ENCODE measurements around the gene MTMR10. TPM values are rescaled to one million over a fixed set of nuclear protein-coding genes. Genes with fewer than 3 reads are reported as not detected.

The MTMR10 gene
- total RNA-seq, 5 donors from 2014 or later (not counting 1 experiment from before 2014, with no cell fraction given), result 29.2 to 40.7 (median 33.1) TPM

DNA sequence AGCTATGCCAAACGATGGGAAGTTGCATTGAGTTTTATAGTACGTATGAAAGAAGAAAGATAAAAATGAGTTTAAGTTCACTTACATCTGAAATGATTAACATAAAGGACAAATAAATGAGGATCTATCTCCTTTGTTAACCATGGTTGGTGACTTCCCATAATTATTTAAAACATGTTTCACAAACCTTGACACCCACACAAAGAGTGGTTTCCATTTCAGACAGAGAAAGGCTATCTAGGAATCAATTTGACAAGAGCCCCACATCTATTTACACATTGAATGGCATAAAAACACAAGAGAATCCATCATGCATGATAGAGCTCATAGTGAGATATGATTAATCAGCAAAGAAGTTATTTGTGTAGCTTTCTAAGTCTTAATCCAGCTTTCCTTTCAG is 14.2 kb upstream of the MTMR10 start:
- Histone ChIP-seq H3K36me3 (ENCODE audit: control insufficient read depth in 2 of 2, extremely low read depth in 1 of 2, insufficient read depth in 1 of 2, low read length in 1 of 2) (no peaks in the 10 kb centered on the region), H3K4me1 (ENCODE audit: control insufficient read depth in 1 of 2, extremely low read depth in 1 of 2, insufficient read depth in 2 of 2, low read length in 2 of 2) (peaks cover 0 to 10% of the 10 kb centered on the region in 2 experiments), H3K9me3 (no peaks in the 10 kb centered on the region), H3K27ac (ENCODE audit: low read length) (no peak overlapping the region), H3K27me3 (replicated peaks in 1 of 2; ENCODE audit: control insufficient read depth in 2 of 2, extremely low read depth in 1 of 2, insufficient read depth in 2 of 2, low read length in 1 of 2) (peaks cover 2 to 6% of the 10 kb centered on the region in 2 experiments), H3K4me3 (ENCODE audit: control insufficient read depth in 1 of 2, extremely low read depth in 1 of 2, low read length in 1 of 2) (no peak overlapping the region)
- DNase-seq, result no peak
- POLR2A ChIA-PET, result no interaction called here
- no CpG with 5 or more reads among the region's 2 CpGs for WGBS (ENCODE audit: insufficient coverage)
- H3K27me3 Mint-ChIP-seq, result peaks cover 13 to 16% of the 10 kb centered on the region in 2 donors
- H3K27ac Mint-ChIP-seq, result no peak overlapping the region
- CTCF ChIA-PET, result no interaction called here
- no peak for ATAC-seq (replicated peaks in 1 of 4)
- H3K4me3 Mint-ChIP-seq, result no peak overlapping the region
- H3K36me3 Mint-ChIP-seq, result no peaks in the 10 kb centered on the region
- peaks cover 8 to 19% (median 14%) of the 10 kb centered on the region in 3 donors for H3K4me1 Mint-ChIP-seq
- H3K9me3 Mint-ChIP-seq, result no peaks in the 10 kb centered on the region

GRCh38 chr15:31004220-31004733 is 12.8 kb upstream of the MTMR10 start:
- ATAC-seq (replicated peaks in 1 of 4) (peak in 3 of 4 experiments; percentile 32 to 35 (median 33)), DNase-seq (peak in 5 of 35 experiments; percentile 4 to 31 (median 9))
- Mint-ChIP-seq H3K4me1 (peaks cover 8 to 19% (median 13%) of the 10 kb centered on the region in 3 donors), H3K9me3 (no peaks in the 10 kb centered on the region), H3K27ac (peak overlapping the region in 1 of 2 donors; percentile 47), H3K4me3 (peak overlapping the region in 1 of 3 donors; percentile 13), H3K36me3 (no peaks in the 10 kb centered on the region), H3K27me3 (peaks cover 13 to 16% of the 10 kb centered on the region in 2 donors)
- ChIA-PET POLR2A (no interaction called here), CTCF (interaction anchor here in 1 of 2 donors (1.4 kb wide), 1 partner anchor 10 kb away, joined by 3 read pairs; no protein-coding TSS in a partner anchor)
- 29% methylated on average over 3 of the region's 5 CpGs for WGBS (ENCODE audit: insufficient coverage)
- no peaks in the 10 kb centered on the region for H3K9me3 ChIP-seq
- peaks cover 2 to 6% of the 10 kb centered on the region in 2 experiments for H3K27me3 ChIP-seq (replicated peaks in 1 of 2; ENCODE audit: control insufficient read depth in 2 of 2, extremely low read depth in 1 of 2, insufficient read depth in 2 of 2, low read length in 1 of 2)
- H3K4me1 ChIP-seq (ENCODE audit: control insufficient read depth in 1 of 2, extremely low read depth in 1 of 2, insufficient read depth in 2 of 2, low read length in 2 of 2), result peaks cover 0 to 10% of the 10 kb centered on the region in 2 experiments
- no peak overlapping the region for H3K4me3 ChIP-seq (ENCODE audit: control insufficient read depth in 1 of 2, extremely low read depth in 1 of 2, low read length in 1 of 2)
- no peaks in the 10 kb centered on the region for H3K36me3 ChIP-seq (ENCODE audit: control insufficient read depth in 2 of 2, extremely low read depth in 1 of 2, insufficient read depth in 1 of 2, low read length in 1 of 2)
- H3K27ac ChIP-seq (ENCODE audit: low read length), result no peak overlapping the region

DNA sequence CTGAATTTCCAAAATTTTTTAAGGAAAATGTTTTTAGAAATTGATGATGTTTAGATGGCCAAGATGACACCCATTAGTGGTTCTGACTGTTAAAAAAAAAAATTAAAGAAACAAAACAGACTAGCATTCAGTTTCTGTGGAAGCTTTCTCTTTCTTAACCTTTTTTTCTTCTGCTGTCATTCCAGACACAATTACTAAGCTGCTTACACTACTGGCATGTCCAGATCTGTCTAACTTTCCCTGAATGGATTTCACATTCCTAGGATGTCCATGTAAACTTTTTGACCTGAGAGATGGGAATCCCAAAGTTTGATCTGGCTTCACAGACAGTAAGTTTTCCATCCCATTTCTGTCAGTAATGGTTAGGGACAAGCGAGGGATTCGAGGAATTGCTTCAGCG is 10.3 kb upstream of the MTMR10 start:
- 86% methylated on average over 3 of the region's 3 CpGs for WGBS (ENCODE audit: insufficient coverage)
- DNase-seq (no peak), ATAC-seq (replicated peaks in 1 of 4) (no peak)
- CTCF ChIA-PET, result no interaction called here
- no peak overlapping the region for H3K4me3 ChIP-seq (ENCODE audit: control insufficient read depth in 1 of 2, extremely low read depth in 1 of 2, low read length in 1 of 2)
- H3K27ac ChIP-seq (ENCODE audit: low read length), result no peak overlapping the region
- POLR2A ChIA-PET, result no interaction called here
- Mint-ChIP-seq H3K27me3 (peaks cover 10% of the 10 kb centered on the region in 2 donors), H3K27ac (no peak overlapping the region), H3K9me3 (no peaks in the 10 kb centered on the region), H3K36me3 (no peaks in the 10 kb centered on the region), H3K4me3 (no peak overlapping the region), H3K4me1 (peaks cover 8 to 19% (median 12%) of the 10 kb centered on the region in 3 donors)
- H3K9me3 ChIP-seq, result no peaks in the 10 kb centered on the region
- peaks cover 0 to 10% of the 10 kb centered on the region in 2 experiments for H3K4me1 ChIP-seq (ENCODE audit: control insufficient read depth in 1 of 2, extremely low read depth in 1 of 2, insufficient read depth in 2 of 2, low read length in 2 of 2)
- H3K36me3 ChIP-seq (ENCODE audit: control insufficient read depth in 2 of 2, extremely low read depth in 1 of 2, insufficient read depth in 1 of 2, low read length in 1 of 2), result no peaks in the 10 kb centered on the region
- H3K27me3 ChIP-seq (replicated peaks in 1 of 2; ENCODE audit: control insufficient read depth in 2 of 2, extremely low read depth in 1 of 2, insufficient read depth in 2 of 2, low read length in 1 of 2), result peaks cover 4 to 6% of the 10 kb centered on the region in 2 experiments

- H3K9me3 ChIP-seq, result no peaks in the 10 kb centered on the region
- no peaks in the 10 kb centered on the region for H3K36me3 ChIP-seq (ENCODE audit: control insufficient read depth in 2 of 2, extremely low read depth in 1 of 2, insufficient read depth in 1 of 2, low read length in 1 of 2)
- H3K27ac ChIP-seq (ENCODE audit: low read length), result no peak overlapping the region
- DNase-seq (no peak), ATAC-seq (replicated peaks in 1 of 4) (no peak)
- WGBS (ENCODE audit: insufficient coverage), result no CpG with 5 or more reads among the region's 3 CpGs
- peaks cover 4 to 6% of the 10 kb centered on the region in 2 experiments for H3K27me3 ChIP-seq (replicated peaks in 1 of 2; ENCODE audit: control insufficient read depth in 2 of 2, extremely low read depth in 1 of 2, insufficient read depth in 2 of 2, low read length in 1 of 2)
- H3K27me3 Mint-ChIP-seq, result peaks cover 10% of the 10 kb centered on the region in 2 donors
- peaks cover 0 to 9% of the 10 kb centered on the region in 2 experiments for H3K4me1 ChIP-seq (ENCODE audit: control insufficient read depth in 1 of 2, extremely low read depth in 1 of 2, insufficient read depth in 2 of 2, low read length in 2 of 2)
- no peak overlapping the region for H3K4me3 Mint-ChIP-seq
- H3K36me3 Mint-ChIP-seq, result no peaks in the 10 kb centered on the region
- POLR2A ChIA-PET, result no interaction called here
- H3K27ac Mint-ChIP-seq, result no peak overlapping the region
- H3K4me1 Mint-ChIP-seq, result peaks cover 8 to 13% (median 9%) of the 10 kb centered on the region in 3 donors
- no peak overlapping the region for H3K4me3 ChIP-seq (ENCODE audit: control insufficient read depth in 1 of 2, extremely low read depth in 1 of 2, low read length in 1 of 2)
- H3K9me3 Mint-ChIP-seq, result no peaks in the 10 kb centered on the region
- CTCF ChIA-PET, result interaction anchor here in 1 of 2 donors (0.6 kb wide), 1 partner anchor 11 kb away, joined by 8 read pairs; no protein-coding TSS in a partner anchor
These were observed 8.3 kb upstream of the MTMR10 start for GRCh38 chr15:30999729-31000128.

DNA sequence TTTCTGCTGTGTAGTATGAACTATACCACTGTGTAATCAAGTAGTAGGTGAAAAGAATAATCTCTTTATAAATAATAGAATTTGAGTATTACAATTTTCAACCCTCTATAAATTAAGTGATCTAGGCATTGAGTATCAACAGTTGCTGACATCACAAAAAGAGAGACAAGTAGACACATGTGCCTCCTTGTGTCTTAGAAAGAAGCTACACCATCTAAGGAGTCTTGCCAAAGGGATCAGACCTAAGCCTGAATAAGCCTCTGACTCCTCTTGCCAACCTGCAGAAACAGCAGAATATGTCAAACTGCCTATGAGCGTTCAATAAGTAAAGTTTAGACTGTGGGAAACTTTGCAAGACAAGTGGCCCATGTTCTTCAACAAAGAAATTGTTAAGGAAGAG is 5.8 kb upstream of the MTMR10 start:
- peaks cover 2 to 4% of the 10 kb centered on the region in 2 experiments for H3K27me3 ChIP-seq (replicated peaks in 1 of 2; ENCODE audit: control insufficient read depth in 2 of 2, extremely low read depth in 1 of 2, insufficient read depth in 2 of 2, low read length in 1 of 2)
- H3K4me1 ChIP-seq (ENCODE audit: control insufficient read depth in 1 of 2, extremely low read depth in 1 of 2, insufficient read depth in 2 of 2, low read length in 2 of 2), result no peaks in the 10 kb centered on the region
- ChIA-PET CTCF (no interaction called here), POLR2A (no interaction called here)
- no peaks in the 10 kb centered on the region for H3K36me3 ChIP-seq (ENCODE audit: control insufficient read depth in 2 of 2, extremely low read depth in 1 of 2, insufficient read depth in 1 of 2, low read length in 1 of 2)
- H3K9me3 Mint-ChIP-seq, result no peaks in the 10 kb centered on the region
- no peak overlapping the region for H3K27ac Mint-ChIP-seq
- DNase-seq (no peak), ATAC-seq (replicated peaks in 1 of 4) (no peak)
- no peaks in the 10 kb centered on the region for H3K36me3 Mint-ChIP-seq
- peaks cover 3% of the 10 kb centered on the region in 2 donors for H3K27me3 Mint-ChIP-seq
- peaks cover 0 to 3% (median 2%) of the 10 kb centered on the region in 3 donors for H3K4me1 Mint-ChIP-seq
- no peak overlapping the region for H3K4me3 ChIP-seq (ENCODE audit: control insufficient read depth in 1 of 2, extremely low read depth in 1 of 2, low read length in 1 of 2)
- H3K27ac ChIP-seq (ENCODE audit: low read length), result no peak overlapping the region
- no peaks in the 10 kb centered on the region for H3K9me3 ChIP-seq
- WGBS (ENCODE audit: insufficient coverage), result no CpG with 5 or more reads among the region's 1 CpG
- H3K4me3 Mint-ChIP-seq, result no peak overlapping the region

GRCh38 chr15:30992249-30992864 is 929 bp upstream of the MTMR10 start:
- H3K27ac Mint-ChIP-seq, result peak overlapping the region; percentile 75 to 82
- H3K4me1 ChIP-seq (ENCODE audit: control insufficient read depth in 1 of 2, extremely low read depth in 1 of 2, insufficient read depth in 2 of 2, low read length in 2 of 2), result peaks cover 16 to 19% of the 10 kb centered on the region in 2 experiments
- H3K4me3 Mint-ChIP-seq, result peak overlapping the region; percentile 74 to 80 (median 77)
- H3K27ac ChIP-seq (ENCODE audit: low read length), result peak overlapping the region; percentile 54
- H3K27me3 Mint-ChIP-seq, result no peaks in the 10 kb centered on the region
- H3K36me3 Mint-ChIP-seq, result peaks cover 5% of the 10 kb centered on the region
- no peaks in the 10 kb centered on the region for H3K27me3 ChIP-seq (replicated peaks in 1 of 2; ENCODE audit: control insufficient read depth in 2 of 2, extremely low read depth in 1 of 2, insufficient read depth in 2 of 2, low read length in 1 of 2)
- peaks cover 0 to 3% of the 10 kb centered on the region in 2 donors for H3K36me3 ChIP-seq (ENCODE audit: control insufficient read depth in 2 of 2, extremely low read depth in 1 of 2, insufficient read depth in 1 of 2, low read length in 1 of 2)
- WGBS (ENCODE audit: insufficient coverage), result 90% methylated on average over 2 of the region's 7 CpGs
- CTCF ChIA-PET, result no interaction called here
- no peak for ATAC-seq (replicated peaks in 1 of 4)
- POLR2A ChIA-PET, result no interaction called here
- peak overlapping the region; percentile 89 to 91 for H3K4me3 ChIP-seq (ENCODE audit: control insufficient read depth in 1 of 2, extremely low read depth in 1 of 2, low read length in 1 of 2)
- peaks cover 26 to 29% (median 27%) of the 10 kb centered on the region in 3 donors for H3K4me1 Mint-ChIP-seq
- H3K9me3 ChIP-seq, result no peaks in the 10 kb centered on the region
- H3K9me3 Mint-ChIP-seq, result no peaks in the 10 kb centered on the region
- DNase-seq, result peak in 1 of 35 experiments; percentile 12

All from T-cell (primary cell).